GM21528 (cell line): ENCODE measurements around the gene NTF4.
"Not testable (repeated sequence)": the region's sequence is repeated elsewhere in the genome, so short reads cannot be mapped to it uniquely, and the experiment has no call there.

Experiments used
- ATAC-seq: cut with Tn5 transposase; IDR thresholded peaks from one replicate; pipeline ENCODE4 v1.9.1; 2021; ENCODE audit warnings: mild to moderate bottlenecking, moderate library complexity; ENCODE audit not compliant: unreplicated experiment, low FRiP score

Gene NTF4

DNA sequence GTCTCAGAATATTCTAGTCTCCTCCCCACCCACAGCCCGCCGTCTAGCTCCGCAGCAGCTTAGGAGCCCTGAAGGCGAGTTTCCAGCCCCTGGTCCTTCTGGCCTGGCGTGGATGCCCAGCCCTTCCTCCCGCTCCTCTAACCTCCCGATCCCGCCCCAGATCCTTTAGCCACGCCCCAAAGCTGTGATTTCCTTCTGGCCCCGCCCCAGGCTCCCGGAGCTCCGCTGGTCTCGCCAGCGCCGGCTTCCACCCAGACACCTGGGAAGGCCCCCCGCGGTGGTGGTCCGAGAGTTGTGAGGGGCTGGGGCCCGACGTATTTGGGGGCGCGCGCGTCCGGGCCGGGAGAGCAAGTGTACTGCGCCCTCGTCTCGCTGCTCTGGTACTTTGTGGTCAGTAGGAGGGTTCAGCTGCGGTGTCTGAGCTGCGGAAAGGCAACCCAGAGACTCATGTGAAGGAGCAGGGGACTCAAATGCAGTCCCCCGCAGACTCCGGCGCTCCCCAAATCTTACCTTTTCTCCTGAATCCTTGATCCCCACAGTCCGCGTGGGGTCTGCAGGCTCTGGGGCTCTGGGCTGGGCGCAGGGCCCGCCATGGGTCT is 6.9 kb downstream of the NTF4 start, which contains the start of gene CGB7:
Gene CGB7, minus strand, starts transcription at position 114 of the 599 bp plus-strand sequence. CDS start 2,374 bp downstream, outside the sequence.
- no peak for ATAC-seq

GRCh38 chr19:49056902-49057596 is 7.6 kb downstream of the NTF4 start:
- ATAC-seq = not testable (repeated sequence)

- ATAC-seq = no peak
Measured at GRCh38 chr19:49056101-49056901, 8.3 kb downstream of the NTF4 start.

- ATAC-seq = not testable (repeated sequence)
Measured at GRCh38 chr19:49050376-49051033, 14.1 kb downstream of the NTF4 start.

- ATAC-seq = not testable (repeated sequence)
Measured at GRCh38 chr19:49049834-49050233, 14.8 kb downstream of the NTF4 start.

DNA sequence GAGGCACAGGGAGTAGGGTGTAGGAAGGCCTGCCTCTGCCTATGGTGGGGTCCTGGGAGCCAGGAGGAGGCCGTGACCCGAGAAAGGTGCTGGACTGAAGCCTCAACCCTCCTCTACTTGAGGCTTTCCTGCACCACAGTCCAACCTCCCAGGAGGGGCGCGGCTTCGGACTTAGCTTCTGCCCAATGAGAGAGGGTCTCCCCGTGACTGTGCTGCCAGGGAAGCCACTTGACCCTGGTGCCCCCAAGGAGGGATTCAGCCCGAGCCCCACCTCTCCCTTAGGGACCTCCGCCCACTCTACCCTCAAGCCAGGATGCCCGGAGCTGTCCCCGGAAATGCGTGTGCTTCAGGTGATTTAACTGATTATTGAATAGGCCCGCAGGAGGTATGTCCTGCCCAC is 15.6 kb downstream of the NTF4 start, which contains the start of gene CGB8:
Gene CGB8, minus strand, starts transcription at position 101 of the 400 bp plus-strand sequence. CDS start 372 bp downstream, outside the sequence.
- ATAC-seq = not testable (repeated sequence)

DNA sequence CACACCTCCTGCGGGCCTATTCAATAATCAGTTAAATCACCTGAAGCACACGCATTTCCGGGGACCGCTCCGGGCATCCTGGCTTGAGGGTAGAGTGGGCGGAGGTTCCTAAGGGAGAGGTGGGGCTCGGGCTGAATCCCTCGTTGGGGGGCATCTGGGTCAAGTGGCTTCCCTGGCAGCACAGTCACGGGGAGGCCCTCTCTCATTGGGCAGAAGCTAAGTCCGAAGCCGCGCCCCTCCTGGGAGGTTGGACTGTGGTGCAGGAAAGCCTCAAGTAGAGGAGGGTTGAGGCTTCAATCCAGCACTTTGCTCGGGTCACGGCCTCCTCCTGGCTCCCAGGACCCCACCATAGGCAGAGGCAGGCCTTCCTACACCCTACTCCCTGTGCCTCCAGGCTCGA is 21.1 kb downstream of the NTF4 start, which contains the start of gene CGB5:
Gene CGB5, plus strand, starts transcription at position 301 of the 400 bp plus-strand sequence. CDS start 362 bp downstream, outside the sequence.
- ATAC-seq = not testable (repeated sequence)

DNA sequence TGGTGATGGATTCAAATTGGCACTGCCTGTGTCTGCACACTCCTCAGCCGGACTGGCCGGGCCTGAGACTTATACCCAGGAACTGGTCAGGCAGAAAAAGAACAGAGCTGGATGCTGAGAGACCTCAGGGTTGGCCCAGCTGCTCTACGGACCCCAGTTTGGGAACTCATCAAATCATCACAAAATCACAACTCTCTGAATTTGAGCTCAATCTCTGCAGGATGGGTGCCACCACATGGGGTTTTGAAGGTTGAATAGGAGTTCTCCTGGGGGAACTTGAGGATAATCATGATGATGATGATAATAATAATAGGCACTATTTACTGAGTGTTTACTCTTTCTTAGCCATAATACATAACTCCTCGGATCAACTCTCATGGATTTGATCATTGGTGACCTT is 22.0 kb downstream of the NTF4 start:
- ATAC-seq = not testable (repeated sequence)

- ATAC-seq = no peak
Measured at GRCh38 chr19:49042177-49042576, 22.4 kb downstream of the NTF4 start.

- ATAC-seq = not testable (repeated sequence)
Measured at GRCh38 chr19:49039736-49040135, 24.9 kb downstream of the NTF4 start.

DNA sequence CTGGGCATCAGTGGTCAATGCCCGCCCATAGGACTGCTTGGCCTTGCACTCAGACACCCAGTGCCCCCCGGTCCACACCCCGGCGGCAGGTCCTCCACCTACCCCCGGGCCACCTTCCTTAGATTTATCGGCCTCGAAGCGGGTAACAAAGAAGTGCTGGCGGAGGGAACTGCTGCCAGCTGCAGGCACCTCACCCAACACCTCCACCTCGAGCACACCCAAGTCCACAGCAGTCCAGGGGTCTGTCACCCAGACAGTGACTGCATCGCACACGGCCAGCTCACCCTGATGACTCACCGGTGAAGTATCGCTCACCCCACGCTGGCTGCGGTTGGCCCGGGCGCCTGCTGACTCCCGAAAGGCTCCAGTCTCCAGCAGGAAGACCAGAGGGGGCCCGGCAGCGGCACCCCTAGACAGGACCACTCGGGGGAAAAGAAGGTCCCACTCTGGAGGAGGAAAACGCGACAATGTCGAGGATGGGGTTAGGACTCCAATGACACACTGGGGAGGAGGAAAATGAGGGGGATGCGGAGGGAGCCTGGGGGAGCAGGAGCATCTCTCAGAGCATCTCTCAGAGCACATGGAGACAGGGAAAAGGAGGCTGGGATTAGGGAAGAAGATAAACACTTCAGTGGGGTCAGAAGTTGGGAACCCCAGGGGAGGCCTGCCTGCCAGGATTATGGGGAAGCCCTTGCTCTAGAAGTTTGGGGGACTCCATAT is 25.9 kb downstream of the NTF4 start:
- not testable (repeated sequence) for ATAC-seq

DNA sequence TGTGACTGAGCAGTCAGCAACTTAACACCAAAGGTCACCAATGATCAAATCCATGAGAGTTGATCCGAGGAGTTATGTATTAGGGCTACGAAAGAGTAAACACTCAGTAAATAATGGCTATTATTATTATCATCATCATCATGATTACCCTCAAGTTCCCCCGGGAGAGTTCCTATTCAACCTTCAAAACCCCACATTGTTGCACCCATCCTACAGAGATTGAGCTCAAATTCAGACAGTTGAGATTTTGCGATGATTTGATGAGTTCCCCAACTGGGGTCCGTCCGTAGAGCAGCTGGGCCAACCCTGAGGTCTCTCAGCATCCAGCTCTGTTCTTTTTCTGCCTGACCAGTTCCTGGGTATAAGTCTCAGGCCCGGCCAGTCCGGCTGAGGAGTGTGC is 26.5 kb downstream of the NTF4 start:
- ATAC-seq = not testable (repeated sequence)

DNA sequence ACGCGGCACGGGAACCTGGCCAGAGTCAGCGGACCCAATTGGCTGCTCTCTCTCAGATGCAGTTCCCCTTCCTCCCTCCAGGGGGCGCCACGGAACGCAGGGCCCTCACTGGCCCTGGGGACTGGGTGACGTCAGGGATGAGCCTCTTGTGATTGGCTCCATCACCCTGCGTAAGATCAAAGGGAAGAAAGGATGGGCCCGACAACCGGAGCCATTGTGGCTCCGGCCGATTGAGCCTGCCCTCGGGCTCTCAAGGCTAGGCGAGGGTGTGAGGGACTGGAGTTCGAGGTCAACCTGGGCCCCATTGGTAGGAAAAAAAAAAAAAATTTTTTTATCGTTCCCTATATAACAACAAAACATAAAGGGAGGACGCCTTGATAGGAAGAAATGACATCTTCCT is 27.8 kb downstream of the NTF4 start, which contains the start of gene CGB1:
Gene CGB1, minus strand, starts transcription at position 81 of the 400 bp plus-strand sequence. CDS start 184 bp downstream, outside the sequence.
- ATAC-seq = not testable (repeated sequence)

DNA sequence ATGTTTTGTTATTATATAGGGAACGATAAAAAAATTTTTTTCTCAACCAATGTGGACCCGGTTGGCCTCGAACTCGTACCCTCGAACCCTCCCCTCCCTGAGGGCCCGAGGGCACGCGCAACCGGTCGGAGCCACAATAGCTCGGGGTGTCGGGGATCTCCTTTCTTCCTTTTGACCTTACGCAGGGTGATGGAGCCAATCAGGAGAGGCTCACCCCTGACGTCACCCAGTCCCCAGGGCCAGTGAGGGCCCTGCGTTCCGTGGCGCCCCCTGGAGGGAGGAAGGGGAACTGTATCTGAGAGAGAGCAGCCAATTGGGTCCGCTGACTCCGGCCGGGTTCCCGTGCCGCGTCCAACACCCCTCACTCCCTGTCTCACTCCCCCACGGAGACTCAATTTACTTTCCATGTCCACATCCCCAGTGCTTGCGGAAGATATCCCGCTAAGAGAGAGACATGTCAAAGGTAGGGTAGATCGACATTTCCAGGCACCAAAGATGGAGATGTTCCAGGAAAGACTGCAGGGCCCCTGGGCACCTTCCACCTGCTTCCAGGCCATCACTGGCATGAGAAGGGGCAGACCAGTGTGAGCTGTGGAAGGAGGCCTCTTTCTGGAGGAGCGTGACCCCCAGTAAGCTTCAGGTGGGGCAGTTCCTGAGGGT is 32.8 kb downstream of the NTF4 start, which contains the start of gene CGB2:
Gene CGB2, plus strand, starts transcription at position 249 of the 660 bp plus-strand sequence. Its CDS starts 206 bp downstream, at position 455.
- ATAC-seq = not testable (repeated sequence)

GRCh38 chr19:49030323-49030722 is 34.3 kb downstream of the NTF4 start:
- not testable (repeated sequence) for ATAC-seq

GRCh38 chr19:49029749-49030148 is 34.9 kb downstream of the NTF4 start:
- ATAC-seq = not testable (repeated sequence)

- ATAC-seq = not testable (repeated sequence)
Measured at GRCh38 chr19:49028686-49029085, 35.9 kb downstream of the NTF4 start.

- not testable (repeated sequence) for ATAC-seq
Measured at GRCh38 chr19:49025599-49025998, 39.0 kb downstream of the NTF4 start.

- not testable (repeated sequence) for ATAC-seq
Measured at GRCh38 chr19:49025088-49025487, 39.5 kb downstream of the NTF4 start.
